Measurements from ENCODE around the gene AFDN.

Gene AFDN

DNA sequence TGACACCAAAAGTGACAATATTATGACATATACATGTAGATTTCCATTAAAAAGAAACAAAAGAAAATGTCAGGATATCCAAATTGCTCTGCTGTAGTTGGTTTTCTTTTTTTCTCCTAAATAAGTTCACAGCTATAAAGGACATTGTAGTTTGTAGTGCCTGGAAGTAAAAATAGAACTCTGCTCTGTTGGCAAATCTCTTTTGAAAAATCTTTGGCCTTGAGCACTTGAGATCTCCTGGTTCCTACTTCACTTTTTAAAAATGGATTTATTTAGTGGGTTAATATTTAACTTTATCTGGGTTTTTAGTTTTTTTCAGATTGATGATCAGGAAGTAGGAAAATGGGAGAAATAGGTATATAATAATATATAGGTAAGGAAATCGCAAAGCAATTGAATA lies 52.9 kb downstream of the AFDN start:
- no peak for DNase-seq

DNA sequence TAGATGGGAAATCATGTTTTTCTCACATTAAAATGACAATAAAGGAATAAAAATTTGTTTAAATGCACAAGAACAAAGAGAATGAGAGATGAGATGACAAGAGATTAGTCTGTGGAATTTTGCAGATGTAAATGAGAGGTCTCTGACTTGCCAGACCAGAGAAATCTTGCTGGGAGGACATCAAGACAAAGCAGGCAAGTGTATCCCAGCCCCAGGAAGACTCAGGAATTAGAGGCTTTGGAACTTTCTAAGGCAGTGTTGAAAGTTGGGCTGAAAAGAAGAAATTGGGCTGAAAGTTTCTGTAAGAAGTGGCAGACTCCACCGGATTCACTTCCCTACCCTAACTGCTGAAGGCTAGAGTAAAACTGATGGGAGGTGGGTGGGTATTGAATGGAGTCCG lies 54.6 kb downstream of the AFDN start:
- no peak for DNase-seq

DNA sequence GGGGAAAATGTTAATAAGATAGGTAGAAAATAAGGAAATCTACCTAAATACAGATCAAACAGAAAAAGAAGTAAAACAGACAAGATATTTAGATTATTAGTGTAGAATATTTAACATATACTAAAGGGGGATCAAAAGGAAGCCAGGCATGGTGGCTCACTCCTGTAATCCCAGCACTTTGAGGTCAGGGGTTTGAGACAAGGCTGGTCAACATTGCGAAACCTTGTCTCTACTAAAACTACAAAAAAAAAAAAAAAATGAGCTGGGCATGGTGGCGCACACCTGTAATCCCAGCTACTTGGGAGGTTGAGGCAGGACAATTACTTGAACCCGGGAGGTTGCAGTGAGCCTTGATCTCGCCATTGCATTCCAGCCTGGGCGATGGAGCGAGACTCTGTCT lies 55.5 kb downstream of the AFDN start:
- DNase-seq, result no peak

DNA sequence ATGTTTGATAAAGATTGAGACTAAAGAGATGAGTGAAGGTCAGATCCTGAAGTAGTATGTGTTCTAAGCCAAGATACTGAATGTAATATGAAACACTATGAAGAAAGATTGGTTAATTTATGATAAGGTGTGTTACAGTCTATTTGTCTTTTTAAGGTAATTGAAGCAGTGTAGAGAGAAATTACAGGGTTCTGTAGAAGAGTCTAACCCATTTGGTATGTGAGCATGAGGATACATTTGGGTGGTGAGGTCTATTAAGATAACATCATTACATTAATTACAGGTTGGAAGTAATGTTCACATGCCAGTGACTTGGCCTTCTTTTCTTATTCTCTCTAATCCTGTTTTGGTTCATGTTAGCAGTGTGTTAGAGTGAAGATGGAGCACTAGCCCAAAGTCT lies 61.4 kb downstream of the AFDN start:
- DNase-seq, result no peak

DNA sequence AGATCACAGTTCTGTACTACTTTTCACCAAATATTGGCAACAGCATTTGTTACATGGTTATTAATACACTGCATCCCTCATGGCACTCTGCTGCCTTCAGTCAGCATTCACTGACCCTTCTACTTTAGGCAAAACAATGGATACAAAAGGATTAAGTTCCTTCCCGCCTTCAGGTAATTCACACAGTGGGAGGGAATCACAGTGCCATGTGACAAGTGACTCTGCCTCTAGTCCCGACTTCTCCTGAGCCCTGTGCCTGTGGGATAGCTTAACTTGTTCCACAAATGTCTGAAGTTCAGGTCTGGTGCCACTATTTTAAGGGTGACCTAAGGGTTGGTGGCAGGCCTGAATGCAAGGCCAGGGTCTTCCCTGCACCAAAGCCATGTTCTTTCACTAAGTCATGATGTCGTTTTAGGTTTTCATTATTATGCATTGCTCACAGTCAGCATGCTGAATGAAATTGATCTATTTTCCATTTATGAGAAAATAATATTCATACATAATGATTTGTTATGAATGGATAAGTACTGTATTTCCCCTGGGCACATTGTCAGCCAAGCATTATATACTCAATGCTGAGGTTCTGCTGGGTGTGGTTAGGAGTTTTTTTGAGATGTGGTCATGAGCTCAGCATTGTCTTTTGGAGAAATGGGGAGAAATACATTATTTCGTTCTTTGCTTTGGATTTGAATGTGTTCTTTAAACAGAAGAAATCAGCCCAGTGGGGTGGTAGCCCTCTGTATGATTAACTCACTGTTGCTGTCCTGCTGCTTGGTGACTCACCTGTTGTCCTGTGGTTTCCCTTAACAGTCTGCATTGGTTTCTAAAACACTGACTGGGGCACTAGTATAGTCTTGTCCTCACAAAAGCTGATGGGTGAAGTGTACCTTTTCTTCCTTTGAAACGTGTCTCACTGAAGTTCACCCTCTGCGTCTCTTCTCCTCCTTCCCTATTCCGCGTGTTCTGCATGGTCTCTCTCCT lies 66.4 kb downstream of the AFDN start:
- DNase-seq, result no peak

DNA sequence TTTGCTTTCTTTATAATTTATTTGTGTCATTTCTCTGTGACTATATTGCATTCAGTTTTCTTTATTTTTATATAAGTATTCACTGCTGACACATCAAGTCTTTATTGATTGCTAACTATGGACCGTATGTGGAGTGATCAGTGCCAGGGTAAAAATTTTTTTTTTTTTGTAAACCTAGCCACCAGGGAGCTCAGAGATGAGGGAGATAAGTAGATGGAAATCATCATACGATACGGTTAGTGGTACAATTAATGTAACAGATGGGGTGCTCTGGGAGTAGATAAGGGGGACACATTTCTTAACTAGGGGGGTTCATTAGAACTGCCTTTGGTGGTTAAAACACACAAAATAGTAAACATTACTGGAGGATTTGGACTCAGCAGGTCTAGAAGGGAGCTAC lies 68.3 kb downstream of the AFDN start:
- DNase-seq, result no peak

DNA sequence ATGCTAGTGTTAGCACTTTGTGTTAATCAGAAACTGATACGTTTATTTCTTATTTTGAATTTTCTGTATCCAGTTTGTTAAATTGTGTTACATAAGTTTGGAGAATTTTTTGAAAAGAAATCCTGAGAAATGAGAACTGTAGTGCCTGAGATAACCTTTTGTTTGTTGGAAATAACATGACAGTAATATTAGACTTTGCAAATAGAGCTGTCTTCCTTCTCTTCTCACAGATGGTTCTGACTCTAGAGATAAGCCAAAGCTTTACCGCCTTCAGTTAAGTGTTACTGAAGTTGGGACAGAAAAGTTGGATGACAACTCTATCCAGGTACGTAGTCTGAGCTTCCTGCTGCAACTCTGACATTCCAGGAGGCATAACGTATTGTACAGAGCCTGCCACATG lies 69.9 kb downstream of the AFDN start:
- DNase-seq, result no peak

DNA sequence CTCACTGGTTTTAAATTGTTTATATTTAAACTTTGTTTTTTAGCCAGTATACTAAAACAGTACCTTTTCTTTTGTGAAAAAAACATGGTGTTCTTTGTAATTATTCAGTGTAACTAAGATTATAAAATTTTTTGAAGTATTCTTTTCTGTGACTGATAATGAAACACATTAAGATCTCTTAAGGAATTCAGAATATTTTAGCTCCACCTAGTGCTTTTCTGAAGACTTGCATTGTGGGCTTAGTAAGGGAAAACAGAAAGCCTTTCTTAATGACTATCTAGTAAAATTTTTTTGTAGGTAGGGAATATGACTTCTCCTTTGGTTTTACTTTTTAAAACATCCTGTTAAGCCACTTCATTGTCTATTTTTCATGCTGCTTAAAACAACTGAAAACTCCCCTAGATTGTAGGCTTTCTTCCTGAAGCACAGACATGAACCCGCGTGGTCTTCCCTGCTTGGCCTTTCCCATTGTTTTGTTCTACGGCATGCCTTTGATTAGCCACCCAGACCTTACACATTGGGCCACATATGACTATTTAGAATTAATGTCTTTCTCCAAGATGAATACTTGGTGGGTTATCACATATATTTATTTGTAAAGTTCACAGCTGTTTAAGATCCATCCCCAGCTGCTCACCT lies 72.1 kb downstream of the AFDN start:
- peak; percentile 42 for DNase-seq

DNA sequence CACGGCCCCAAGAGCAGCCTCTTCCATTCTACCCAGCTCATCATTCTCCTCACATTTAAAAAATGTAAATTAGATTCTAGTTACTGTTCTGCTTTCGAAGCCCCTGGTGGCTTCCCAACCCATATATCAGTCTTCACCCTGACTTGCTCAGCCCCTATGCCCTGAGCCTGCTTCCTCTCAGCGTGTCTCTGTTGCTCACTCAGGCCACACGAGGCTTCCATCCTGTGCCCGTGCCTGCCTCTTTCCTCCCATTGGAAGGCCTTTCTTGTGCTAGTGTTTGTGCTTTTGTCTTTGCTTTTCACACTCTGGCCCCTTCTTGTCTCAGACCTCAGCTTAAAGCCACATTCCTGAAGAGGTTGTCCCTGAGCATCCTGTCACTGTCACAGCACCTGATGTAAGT lies 78.1 kb downstream of the AFDN start:
- no peak for DNase-seq

DNA sequence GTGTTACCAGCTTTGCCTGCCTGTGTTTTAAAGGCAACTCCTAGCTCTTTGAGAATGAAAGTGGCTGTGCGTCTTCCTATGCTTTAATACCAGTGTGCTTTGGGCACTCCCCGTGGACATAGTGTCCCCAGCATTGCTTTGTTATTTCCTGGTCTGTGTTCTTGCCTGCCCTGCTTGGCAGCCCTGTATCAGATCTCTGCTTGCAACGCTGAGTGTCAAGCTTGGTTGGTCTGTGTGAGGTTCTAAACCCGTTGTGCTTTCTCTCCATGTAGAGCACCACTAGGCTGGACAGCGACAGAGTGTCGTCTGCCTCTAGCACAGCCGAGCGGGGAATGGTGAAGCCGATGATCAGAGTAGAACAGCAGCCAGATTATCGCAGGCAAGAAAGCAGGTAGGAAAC lies 80.2 kb downstream of the AFDN start:
- DNase-seq, result peak; percentile 18

DNA sequence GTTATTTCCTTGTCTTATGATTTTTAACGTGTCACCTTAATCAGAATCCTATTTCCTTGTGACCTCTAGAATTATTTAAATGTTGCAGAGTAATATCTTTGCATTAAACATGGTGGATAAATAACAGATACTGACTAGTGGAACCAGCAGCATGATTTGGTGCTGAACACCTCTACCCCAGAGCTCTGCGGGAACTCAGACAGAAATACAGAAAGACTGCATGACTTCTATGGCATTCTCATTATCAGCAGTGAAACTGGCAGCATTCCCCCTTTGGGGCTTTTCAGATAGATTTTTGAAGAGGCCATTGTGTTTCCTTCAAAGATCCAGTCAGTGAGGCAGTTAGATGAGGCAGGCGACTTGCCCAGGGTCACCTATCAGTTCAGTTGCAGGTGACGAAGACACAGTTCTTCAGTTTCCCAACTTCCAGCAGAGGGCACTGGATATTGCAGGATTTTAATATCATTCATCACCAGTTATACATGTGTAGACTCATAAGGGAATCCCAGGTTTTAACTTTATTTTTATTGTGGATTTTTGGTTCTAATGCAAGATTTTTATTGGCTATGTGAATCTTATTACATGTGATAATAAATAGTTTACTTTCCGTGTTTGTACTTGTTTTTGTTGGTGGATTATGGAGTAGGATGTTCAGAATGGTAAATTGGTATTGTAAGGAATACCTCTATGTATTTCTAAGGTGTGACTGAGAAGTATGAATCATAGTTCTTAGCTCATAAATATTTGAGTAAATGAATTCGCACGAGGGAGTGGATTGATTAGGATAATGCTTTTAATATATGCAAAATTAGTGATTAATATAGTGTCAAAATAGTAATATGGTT lies 81.3 kb downstream of the AFDN start:
- peak; percentile 15 for DNase-seq

DNA sequence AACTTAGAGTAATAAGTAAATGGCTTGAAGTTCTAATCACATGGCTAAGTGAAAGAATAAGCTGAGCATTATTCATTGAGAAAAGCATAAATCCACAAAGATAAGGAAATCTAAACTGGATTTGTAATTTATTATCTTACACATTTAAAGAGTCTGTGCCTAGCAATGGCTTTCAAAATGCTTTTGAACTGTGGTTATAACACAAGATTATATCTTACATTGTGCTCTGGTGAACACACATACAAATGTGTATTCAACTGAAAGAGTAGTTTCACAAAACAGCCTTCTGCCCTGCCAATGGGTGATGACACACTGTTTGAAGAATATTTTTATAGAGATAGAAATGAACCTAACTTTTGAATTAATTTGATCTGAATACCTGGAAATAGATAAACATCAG lies 83.3 kb downstream of the AFDN start:
- DNase-seq, result no peak

DNA sequence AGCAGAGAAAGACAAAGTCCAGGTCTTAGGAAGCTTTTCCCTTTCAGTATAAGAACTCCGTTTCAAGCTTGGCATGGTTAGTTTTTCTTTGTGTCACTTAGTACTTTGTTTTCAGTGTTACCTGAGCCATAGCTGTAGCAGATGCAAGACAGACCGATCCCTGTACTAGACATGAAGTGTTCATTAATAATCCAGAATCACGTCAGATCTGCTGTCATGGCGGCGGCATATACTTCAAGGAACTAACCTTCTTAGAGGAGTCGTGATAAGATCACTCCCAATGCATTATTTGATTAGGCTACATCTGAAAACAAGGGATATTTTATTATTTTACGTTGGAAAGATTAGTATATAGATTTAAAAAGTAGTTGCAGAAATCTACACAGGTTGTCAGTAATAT lies 83.9 kb downstream of the AFDN start:
- no peak for DNase-seq

DNA sequence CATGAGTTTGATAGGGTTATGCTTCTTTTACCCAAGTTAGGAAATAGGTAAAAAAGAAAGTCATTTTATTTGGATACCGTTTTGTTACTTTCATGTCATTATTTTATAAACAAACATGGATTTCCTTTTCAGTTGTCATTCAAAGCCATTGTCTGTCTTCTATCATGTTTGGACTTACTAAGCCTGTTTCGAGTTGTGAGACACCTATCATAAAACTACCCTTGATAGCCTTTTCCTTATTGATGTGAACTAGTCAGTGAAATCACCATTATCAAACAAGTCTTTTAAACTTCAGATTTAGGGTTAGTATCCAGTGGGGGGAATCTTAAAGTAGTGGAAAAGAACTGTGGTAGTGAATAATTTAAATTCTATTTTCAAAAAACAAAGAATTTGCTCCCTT lies 85.8 kb downstream of the AFDN start:
- DNase-seq, result no peak

DNA sequence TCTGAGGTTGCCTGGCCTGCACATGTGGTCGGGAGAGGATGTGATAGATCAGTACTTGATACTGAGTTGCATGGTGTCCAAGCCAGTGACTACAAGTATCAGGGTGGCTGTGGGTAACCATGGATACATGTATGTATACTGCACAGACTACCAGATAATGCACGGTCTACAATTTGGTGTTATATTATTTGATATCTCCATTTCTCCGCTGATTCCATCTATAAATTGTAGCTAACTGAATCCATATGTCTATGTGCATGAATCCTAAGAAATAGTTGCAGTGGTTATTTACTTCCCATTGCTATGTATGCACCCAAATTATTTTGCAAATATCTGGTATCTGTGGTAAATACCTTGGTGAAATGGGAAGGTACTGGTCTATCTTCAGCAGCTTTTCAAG lies 87.0 kb downstream of the AFDN start:
- no peak for DNase-seq

DNA sequence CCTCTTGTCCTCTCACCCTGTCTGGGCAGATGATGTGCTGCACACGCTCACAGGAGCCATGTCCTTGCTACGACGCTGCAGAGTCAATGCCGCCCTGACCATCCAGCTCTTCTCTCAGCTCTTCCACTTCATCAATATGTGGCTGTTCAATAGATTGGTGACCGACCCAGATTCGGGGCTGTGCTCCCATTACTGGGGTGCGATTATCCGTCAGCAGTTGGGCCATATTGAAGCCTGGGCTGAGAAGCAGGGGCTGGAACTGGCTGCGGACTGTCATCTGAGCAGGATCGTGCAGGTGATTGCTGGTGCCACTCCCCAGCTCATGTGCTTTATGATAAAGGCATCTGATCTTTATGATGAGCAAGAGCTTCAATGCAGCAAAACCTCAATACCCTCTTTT lies 88.4 kb downstream of the AFDN start:
- DNase-seq, result no peak

DNA sequence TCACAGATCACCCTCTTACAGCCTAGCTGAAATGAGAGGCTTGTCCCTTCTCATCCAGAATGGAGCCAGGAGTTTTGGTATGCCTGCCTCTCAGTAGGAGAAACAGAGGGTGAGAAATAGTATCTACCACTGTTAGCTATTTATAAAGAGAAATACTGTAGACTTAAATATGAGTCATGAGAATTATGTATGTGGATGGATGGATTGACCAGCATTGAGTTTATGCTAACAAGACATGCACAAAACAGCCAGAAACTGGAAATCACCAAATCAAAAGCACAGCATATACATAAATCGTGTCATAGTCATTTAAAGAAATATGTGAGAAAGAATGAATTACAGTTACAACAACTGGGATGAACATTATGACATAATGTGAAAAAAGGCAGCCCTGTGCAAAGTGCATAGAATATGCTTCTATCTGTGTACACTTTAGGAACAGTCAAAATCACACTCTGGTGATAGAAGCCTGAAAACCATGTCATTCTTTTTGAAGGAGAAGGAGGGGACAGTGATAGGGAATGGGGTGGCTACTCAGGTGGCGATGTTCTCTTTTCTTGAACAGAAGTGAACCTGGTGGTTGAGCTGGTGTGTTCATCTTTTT lies 90.9 kb downstream of the AFDN start:
- no peak for DNase-seq

DNA sequence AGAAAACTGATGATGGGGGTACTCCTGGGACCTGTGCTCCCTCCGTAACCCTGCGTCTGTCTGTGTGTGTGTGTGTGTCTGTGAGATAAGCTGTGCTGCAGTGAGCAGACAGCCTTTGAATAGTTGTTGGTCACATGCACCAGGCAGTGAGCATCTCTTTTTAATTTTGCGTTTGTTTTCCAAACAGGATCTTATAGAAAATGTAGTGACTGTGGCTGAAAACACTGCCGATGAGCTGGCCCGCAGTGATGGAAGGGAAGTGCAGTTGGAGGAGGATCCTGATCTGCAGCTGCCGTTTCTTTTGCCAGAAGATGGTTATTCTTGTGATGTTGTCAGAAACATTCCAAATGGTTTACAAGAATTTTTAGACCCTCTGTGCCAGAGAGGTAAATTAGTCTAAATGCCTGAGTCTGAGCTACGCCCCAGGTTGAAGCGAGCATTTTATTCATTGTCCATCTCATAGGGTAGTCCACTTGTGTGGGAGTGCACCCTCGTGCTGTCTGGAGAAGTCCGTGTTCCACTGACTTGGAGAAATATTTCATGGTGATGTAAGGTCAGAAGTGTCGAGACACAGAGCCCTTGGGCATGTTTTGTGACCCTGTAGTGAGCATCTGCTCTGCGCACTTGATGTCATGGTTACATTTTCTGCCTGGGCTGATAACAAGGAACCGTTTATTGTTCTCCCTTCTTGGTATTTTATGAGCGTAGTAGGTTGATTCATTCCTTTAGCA lies 92.0 kb downstream of the AFDN start:
- DNase-seq, result no peak

DNA sequence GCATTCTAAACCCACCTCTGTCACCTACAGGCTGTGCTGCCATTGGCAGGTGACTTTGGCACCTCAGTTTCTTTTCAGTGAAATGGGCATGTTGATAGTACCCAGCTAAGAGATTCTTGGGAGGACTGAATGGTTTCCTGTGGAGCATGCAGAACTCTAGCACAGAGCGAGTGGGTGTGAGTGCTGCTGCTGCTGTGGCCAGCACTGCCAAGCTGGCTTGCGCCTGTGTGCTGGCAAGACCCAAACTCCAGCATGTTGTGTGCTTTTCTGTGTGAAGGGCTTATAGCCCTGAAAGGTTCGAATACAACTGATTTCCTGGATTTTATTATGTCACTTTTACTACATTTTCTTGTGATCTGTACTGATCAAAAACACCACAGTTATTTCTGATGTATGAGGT lies 92.6 kb downstream of the AFDN start:
- DNase-seq, result no peak

DNA sequence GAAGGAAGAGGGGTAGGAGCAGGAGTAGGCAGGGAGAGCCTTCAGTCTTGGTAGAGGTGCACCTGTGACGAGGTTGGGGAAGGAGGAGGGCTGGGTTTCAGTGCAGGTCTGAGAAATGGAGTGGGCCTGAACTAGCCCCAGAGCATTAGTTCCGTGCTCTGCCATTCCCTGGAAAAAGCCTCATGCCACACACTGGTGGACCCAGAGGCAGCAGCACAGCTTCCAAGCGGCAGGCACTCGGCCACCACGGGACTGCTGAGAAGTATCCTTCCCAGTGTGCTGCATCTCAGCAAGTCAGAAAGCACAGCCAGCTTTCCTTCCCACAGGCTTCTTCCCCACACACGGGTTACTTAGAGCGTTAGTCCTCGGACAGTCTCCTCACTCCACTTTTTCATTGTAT lies 93.5 kb downstream of the AFDN start:
- no peak for DNase-seq

DNA sequence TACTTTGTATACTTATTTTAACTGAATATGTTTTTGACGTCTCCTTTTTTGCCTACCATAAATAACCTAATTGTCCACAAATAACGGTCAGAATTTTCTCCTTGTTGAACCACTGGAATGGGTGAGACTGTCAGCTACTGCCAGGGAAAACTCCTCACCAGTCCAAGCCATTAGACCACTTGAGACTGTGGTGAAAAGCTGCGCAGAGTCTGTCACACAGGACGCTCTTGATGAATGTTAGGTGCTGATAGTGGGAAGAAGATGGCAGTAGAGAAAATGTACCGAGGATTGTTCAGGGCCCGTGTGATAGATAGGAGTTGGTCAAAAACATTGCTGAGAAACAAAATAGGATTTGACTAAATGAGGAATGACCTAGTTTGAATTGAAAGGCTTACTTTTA lies 95.1 kb downstream of the AFDN start:
- DNase-seq, result no peak

DNA sequence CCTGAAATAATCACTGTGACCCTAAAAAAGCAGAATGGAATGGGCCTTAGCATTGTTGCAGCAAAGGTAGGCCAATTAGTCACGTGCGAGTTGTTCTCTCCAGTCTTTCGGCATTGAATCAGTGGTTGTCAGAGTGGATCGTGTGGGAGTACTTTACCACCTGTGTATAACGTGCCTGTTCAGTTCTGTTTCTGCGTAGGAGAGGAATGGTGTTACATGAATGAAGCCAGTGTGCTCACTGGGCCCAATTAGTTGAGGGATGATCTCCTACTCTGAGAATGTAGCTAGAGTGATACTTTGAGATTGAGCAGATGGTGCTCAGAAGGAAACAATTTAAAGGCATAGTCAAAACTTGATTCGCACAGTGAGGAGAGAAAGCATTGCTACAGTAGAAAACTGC lies 98.3 kb downstream of the AFDN start:
- DNase-seq, result no peak

DNA sequence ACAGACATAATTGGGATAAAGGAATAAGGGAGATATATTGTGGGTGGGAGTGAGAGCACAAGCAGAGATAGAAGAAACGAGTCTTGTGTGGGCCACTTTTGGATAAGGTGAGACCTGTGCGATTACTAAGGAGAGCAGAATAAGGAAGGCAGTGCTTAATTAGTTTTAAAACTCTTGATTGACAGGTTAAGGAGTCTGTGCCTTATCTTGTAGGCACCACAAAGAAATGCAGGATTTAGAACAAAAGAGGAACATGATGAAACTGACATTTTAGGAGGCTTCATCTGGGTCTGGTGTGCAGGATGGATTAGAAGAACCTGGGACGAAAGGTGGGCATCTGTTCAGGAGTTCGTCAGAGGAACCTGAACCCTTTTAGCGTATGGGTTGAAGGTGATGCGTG lies 100.5 kb downstream of the AFDN start:
- DNase-seq, result no peak
